SU-DHL-6 (cell line): ENCODE results near the gene ADAMTS12.

Source experiments
- H2AFZ ChIP-seq: fragments of 200-600 bp; sonication (generic); 2 replicates; pipeline ENCODE4 v1.6.1; 2014; ENCODE audit warnings: low read depth, mild to moderate bottlenecking, moderate library complexity, mixed read lengths, antibody characterized with exemption, low read length; ENCODE audit not compliant: severe bottlenecking
- H3F3A ChIP-seq: fragments of 200-600 bp; shearing (Covaris generic); 2 replicates; pipeline ENCODE4 v1.6.0; 2016; ENCODE audit warnings: antibody characterized with exemption, mild to moderate bottlenecking; ENCODE audit not compliant: insufficient read depth
- H3K27ac ChIP-seq: fragments of 200-600 bp; sonication (generic); 2 replicates; pipeline ENCODE4 v1.5.1; 2016; ENCODE audit warnings: low read depth, mild to moderate bottlenecking, low read length, moderate library complexity, mixed read lengths
- H3K27me3 ChIP-seq: fragments of 200-600 bp; sonication (generic), shearing (Covaris generic); 2 replicates; pipeline ENCODE4 v1.6.0; 2014; ENCODE audit warnings: mild to moderate bottlenecking, low read length
- H3K36me3 ChIP-seq: fragments of 200-600 bp; sonication (generic); 2 replicates; pipeline ENCODE4 v1.6.1; 2014; ENCODE audit warnings: mild to moderate bottlenecking, low read length, mixed read lengths
- H3K4me2 ChIP-seq: fragments of 300-600, 200-600 bp; shearing (Covaris generic), sonication (generic); 2 replicates; pipeline ENCODE4 v1.6.0; 2014; ENCODE audit warnings: low read length, low read depth, mild to moderate bottlenecking; ENCODE audit not compliant: poor library complexity, severe bottlenecking
- H3K4me3 ChIP-seq: fragments of 200-600 bp; sonication (generic); 2 replicates; pipeline ENCODE4 v1.5.1; 2014; ENCODE audit warnings: antibody characterized with exemption, low read length, mild to moderate bottlenecking, mixed read lengths; ENCODE audit not compliant: insufficient read depth, poor library complexity, severe bottlenecking
- H3K79me2 ChIP-seq: fragments of 200-600 bp; sonication (generic); 2 replicates; pipeline ENCODE4 v1.6.1; 2014; ENCODE audit warnings: mild to moderate bottlenecking, low read length, moderate library complexity; ENCODE audit not compliant: insufficient read depth
- H3K9ac ChIP-seq: fragments of 200-600 bp; sonication (generic); 2 replicates; pipeline ENCODE4 v1.7.0; 2014; ENCODE audit warnings: mild to moderate bottlenecking, low read length
- H3K9me2 ChIP-seq: fragments of 200-600 bp; sonication (generic); replicated peaks from 2 replicates; pipeline ENCODE4 v1.6.1; 2014; ENCODE audit warnings: low read length; ENCODE audit not compliant: insufficient read depth
- H3K9me3 ChIP-seq: fragments of 200-600 bp; sonication (generic); 2 replicates; pipeline ENCODE4 v1.6.1; 2014; ENCODE audit warnings: low read length, mixed read lengths; ENCODE audit not compliant: insufficient read depth
- H4K20me1 ChIP-seq: fragments of 200-600 bp; sonication (generic); 2 replicates; pipeline ENCODE4 v1.6.1; 2014; ENCODE audit warnings: low read depth, mild to moderate bottlenecking, antibody characterized with exemption, low read length, moderate library complexity, mixed read lengths
- EZH2phosphoT487 ChIP-seq: fragments of 200-600 bp; sonication (generic), shearing (Covaris generic); conservative IDR thresholded peaks from 2 replicates; pipeline ENCODE4 v1.6.1; 2018; ENCODE audit warnings: mild to moderate bottlenecking, antibody characterized with exemption, low read length, moderate library complexity, mixed read lengths
- TF ChIP-seq, protein P1 (sequence below): fragments of 200-600 bp; sonication (generic); IDR thresholded peaks from one replicate; pipeline ENCODE4 v1.5.1; 2017; ENCODE audit warnings: antibody characterized with exemption, mild to moderate bottlenecking, low read length, moderate library complexity; ENCODE audit not compliant: insufficient read depth, poor library complexity, severe bottlenecking

Gene ADAMTS12

DNA sequence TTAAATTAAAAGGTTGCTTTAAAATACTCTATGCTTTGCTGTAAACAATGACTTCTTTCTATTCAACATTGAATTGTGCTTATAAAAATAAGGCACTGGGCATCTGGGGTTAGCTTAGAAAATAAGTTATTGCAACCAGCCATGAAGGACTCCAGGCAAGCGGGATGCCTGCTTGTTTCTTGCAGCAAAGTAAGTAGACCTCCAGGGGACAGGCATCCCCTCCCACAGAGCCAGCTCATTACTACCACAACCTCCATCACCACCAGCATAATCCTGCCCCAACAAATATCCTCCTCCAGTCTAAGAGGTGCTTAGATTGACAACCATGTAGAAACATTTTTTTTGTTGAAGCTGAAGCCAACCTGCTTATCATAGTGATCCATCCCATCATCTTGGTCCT, 260.7 kb downstream of the ADAMTS12 start:
- H3K27ac ChIP-seq, result no peak overlapping the region
- H3K9ac ChIP-seq, result no peak overlapping the region
- no peaks in the 10 kb centered on the region for H3K27me3 ChIP-seq
- no peak overlapping the region for H3K4me2 ChIP-seq
- H3F3A ChIP-seq, result no peaks in the 10 kb centered on the region
- no peaks in the 10 kb centered on the region for H3K9me2 ChIP-seq
- H3K36me3 ChIP-seq, result no peaks in the 10 kb centered on the region
- H2AFZ ChIP-seq, result no peak overlapping the region
- no peaks in the 10 kb centered on the region for H3K9me3 ChIP-seq
- H3K4me3 ChIP-seq, result no peak overlapping the region
- no peaks in the 10 kb centered on the region for H4K20me1 ChIP-seq
- no peaks in the 10 kb centered on the region for H3K79me2 ChIP-seq
- TF ChIP-seq, protein P1, sequence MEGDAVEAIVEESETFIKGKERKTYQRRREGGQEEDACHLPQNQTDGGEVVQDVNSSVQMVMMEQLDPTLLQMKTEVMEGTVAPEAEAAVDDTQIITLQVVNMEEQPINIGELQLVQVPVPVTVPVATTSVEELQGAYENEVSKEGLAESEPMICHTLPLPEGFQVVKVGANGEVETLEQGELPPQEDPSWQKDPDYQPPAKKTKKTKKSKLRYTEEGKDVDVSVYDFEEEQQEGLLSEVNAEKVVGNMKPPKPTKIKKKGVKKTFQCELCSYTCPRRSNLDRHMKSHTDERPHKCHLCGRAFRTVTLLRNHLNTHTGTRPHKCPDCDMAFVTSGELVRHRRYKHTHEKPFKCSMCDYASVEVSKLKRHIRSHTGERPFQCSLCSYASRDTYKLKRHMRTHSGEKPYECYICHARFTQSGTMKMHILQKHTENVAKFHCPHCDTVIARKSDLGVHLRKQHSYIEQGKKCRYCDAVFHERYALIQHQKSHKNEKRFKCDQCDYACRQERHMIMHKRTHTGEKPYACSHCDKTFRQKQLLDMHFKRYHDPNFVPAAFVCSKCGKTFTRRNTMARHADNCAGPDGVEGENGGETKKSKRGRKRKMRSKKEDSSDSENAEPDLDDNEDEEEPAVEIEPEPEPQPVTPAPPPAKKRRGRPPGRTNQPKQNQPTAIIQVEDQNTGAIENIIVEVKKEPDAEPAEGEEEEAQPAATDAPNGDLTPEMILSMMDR, result no peak
- no peak for TF ChIP-seq EZH2phosphoT487

GRCh38 chr5:33629999-33630398, 261.8 kb downstream of the ADAMTS12 start:
- no peak overlapping the region for H3K4me3 ChIP-seq
- no peak overlapping the region for H3K4me2 ChIP-seq
- no peaks in the 10 kb centered on the region for H3F3A ChIP-seq
- no peaks in the 10 kb centered on the region for H3K79me2 ChIP-seq
- H2AFZ ChIP-seq, result no peak overlapping the region
- H3K9me2 ChIP-seq, result no peaks in the 10 kb centered on the region
- no peak overlapping the region for H3K27ac ChIP-seq
- H3K36me3 ChIP-seq, result no peaks in the 10 kb centered on the region
- no peak overlapping the region for H3K9ac ChIP-seq
- no peaks in the 10 kb centered on the region for H3K27me3 ChIP-seq
- TF ChIP-seq, protein P1, result no peak
- no peak for TF ChIP-seq EZH2phosphoT487
- H3K9me3 ChIP-seq, result no peaks in the 10 kb centered on the region
- no peaks in the 10 kb centered on the region for H4K20me1 ChIP-seq

DNA sequence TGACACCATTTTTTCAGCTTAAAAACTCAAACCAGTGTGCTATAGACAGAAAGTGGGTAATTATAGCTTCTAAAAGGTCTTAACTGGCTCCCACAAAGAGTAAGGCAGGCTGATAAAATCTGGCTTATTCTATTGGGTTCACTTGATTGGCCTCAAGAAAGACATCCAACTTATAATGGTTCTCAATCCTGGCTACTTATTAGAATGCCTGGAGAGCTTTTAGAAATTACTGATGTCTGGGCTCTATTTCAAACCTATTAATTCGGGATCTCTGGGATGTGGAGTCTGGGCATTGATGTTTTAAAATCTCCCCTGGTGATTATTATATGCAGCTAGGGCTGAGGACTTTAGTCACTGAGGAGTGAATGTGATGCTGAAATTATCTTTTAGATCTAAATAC, 263.0 kb downstream of the ADAMTS12 start:
- no peaks in the 10 kb centered on the region for H3K9me2 ChIP-seq
- no peaks in the 10 kb centered on the region for H3K36me3 ChIP-seq
- H2AFZ ChIP-seq, result no peak overlapping the region
- no peak overlapping the region for H3K9ac ChIP-seq
- no peaks in the 10 kb centered on the region for H3K27me3 ChIP-seq
- no peaks in the 10 kb centered on the region for H3F3A ChIP-seq
- H4K20me1 ChIP-seq, result no peaks in the 10 kb centered on the region
- TF ChIP-seq, protein P1, result no peak
- TF ChIP-seq EZH2phosphoT487, result no peak
- H3K4me3 ChIP-seq, result no peak overlapping the region
- no peak overlapping the region for H3K4me2 ChIP-seq
- H3K27ac ChIP-seq, result no peak overlapping the region
- no peaks in the 10 kb centered on the region for H3K9me3 ChIP-seq
- no peaks in the 10 kb centered on the region for H3K79me2 ChIP-seq
